ENCODE data around the gene LSP1.
"Not testable (repeated sequence)": the region's sequence is repeated elsewhere in the genome, so short reads cannot be mapped to it uniquely, and the experiment has no call there.

The LSP1 gene

DNA sequence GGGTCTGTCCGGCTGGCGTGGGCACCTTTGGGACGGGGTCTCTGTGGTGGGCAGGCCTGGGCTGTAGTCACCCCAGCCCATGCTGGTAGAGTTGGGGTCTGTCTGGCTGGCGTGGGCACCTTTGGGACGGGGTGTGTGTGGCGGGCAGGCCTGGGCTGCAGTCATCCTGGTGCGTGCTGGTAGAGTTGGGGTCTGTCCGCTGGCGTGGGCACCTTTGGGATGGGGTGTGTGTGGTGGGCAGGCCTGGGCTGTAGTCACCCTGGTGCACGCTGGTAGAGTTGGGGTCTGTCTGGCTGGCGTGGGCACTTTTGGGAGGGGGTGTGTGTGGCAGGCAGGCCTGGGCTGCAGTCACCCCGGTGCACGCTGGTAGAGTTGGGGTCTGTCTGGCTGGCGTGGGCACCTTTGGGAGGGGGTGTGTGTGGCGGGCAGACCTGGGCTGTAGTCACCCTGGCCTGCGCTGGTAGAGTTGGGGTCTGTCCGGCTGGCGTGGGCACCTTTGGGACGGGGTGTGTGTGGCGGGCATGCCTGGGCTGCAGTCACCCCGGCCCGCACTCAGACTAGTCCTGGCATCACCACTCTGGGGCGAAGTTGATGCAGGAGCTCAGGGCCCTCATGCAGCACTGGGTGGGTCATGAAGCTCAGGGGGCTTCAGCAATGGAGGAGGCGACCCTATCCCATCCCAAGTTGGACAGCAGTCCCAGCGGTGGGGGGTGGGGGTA lies 19.5 kb downstream of the LSP1 start:
- H3K4me3 ChIP-seq (ENCODE audit: low read length in 2 of 2): peak overlapping the region in 1 of 2 donors; percentile 57
- H3K36me3 ChIP-seq (ENCODE audit: control insufficient read depth in 2 of 2, insufficient read depth in 2 of 2, low read length in 2 of 2): no peaks in the 10 kb centered on the region
- H3K9me3 ChIP-seq (ENCODE audit: control insufficient read depth in 2 of 2, low read length in 2 of 2): no peaks in the 10 kb centered on the region
- H3K9ac ChIP-seq (ENCODE audit: low read depth in 1 of 2, low read length in 2 of 2): peak overlapping the region in 1 of 2 donors; percentile 56
- H3K27ac ChIP-seq (ENCODE audit: low read depth in 2 of 2, low read length in 2 of 2): peak overlapping the region; percentile 42 to 76
- H3K27me3 ChIP-seq (ENCODE audit: control insufficient read depth in 2 of 2, insufficient read depth in 2 of 2, low read length in 2 of 2): peaks cover 0 to 5% of the 10 kb centered on the region in 2 donors
- H3K4me1 ChIP-seq (ENCODE audit: control insufficient read depth in 2 of 2, insufficient read depth in 2 of 2, low read length in 2 of 2): peaks cover under 1 to 14% of the 10 kb centered on the region in 2 donors

DNA sequence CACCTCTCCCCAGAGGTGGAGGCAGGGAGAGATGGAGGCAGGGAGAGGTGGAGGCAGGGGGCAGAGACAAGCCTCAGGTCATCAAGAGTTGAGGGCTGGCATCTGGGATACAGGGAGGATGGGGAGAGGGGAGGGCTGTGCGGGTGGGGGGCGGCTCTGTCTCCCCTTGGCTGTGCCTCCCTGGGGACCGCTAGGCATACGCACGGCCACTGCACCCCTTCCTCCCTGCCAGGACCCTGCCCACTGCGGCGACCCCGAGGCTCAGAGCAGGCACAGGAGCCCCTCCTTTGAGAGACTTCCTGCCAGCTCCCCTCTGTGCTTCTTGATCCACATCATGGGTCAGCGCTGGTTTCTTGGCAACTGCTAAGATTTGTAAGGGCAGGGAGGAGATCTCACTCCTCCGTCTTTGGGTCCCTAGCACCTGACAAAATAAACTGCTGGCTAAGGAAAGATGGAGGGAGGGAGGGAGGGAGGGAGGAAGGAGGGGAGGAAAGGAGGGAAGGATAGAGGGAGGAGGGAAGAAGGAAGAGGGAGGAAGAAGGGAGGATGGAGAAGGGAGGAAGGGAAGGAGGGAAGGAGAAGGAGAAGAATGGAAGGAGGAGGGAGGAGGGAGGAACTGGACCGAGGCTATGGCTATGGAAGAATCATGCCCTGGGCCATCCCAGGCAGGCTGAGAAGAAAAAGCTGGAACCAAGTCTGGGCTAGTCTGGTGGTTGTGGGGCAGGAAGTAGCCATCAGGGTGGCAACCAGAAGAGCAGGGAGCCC lies 20.3 kb downstream of the LSP1 start:
- Histone ChIP-seq H3K27me3 (ENCODE audit: control insufficient read depth in 2 of 2, insufficient read depth in 2 of 2, low read length in 2 of 2) (peaks cover 0 to 5% of the 10 kb centered on the region in 2 donors), H3K4me3 (ENCODE audit: low read length in 2 of 2) (peak overlapping the region in 1 of 2 donors; percentile 57), H3K36me3 (ENCODE audit: control insufficient read depth in 2 of 2, insufficient read depth in 2 of 2, low read length in 2 of 2) (no peaks in the 10 kb centered on the region), H3K9ac (ENCODE audit: low read depth in 1 of 2, low read length in 2 of 2) (no peak overlapping the region), H3K9me3 (ENCODE audit: control insufficient read depth in 2 of 2, low read length in 2 of 2) (no peaks in the 10 kb centered on the region), H3K4me1 (ENCODE audit: control insufficient read depth in 2 of 2, insufficient read depth in 2 of 2, low read length in 2 of 2) (peaks cover 6 to 15% of the 10 kb centered on the region in 2 donors), H3K27ac (ENCODE audit: low read depth in 2 of 2, low read length in 2 of 2) (peak overlapping the region; percentile 47 to 76)

DNA sequence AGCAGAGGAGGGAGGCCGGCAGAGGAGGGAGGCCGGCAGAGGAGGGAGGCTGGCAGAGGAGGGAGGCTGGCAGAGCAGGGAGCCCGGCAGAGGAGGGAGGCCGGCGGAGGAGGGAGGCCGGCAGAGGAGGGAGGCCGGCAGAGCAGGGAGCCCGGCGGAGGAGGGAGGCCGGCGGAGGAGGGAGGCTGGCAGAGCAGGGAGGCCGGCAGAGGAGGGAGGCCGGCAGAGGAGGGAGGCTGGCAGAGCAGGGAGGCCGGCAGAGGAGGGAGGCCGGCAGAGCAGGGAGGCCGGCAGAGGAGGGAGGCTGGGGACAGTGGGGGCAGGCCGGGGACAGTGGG lies 20.9 kb downstream of the LSP1 start:
- Histone ChIP-seq H3K27ac (ENCODE audit: low read depth in 2 of 2, low read length in 2 of 2) (peak overlapping the region; percentile 47 to 56), H3K4me1 (ENCODE audit: control insufficient read depth in 2 of 2, insufficient read depth in 2 of 2, low read length in 2 of 2) (peaks cover 6 to 14% of the 10 kb centered on the region in 2 donors)
- H3K36me3 ChIP-seq (ENCODE audit: control insufficient read depth in 2 of 2, insufficient read depth in 2 of 2, low read length in 2 of 2); H3K4me3 ChIP-seq (ENCODE audit: low read length in 2 of 2); H3K27me3 ChIP-seq (ENCODE audit: control insufficient read depth in 2 of 2, insufficient read depth in 2 of 2, low read length in 2 of 2); H3K9ac ChIP-seq (ENCODE audit: low read depth in 1 of 2, low read length in 2 of 2); H3K9me3 ChIP-seq (ENCODE audit: control insufficient read depth in 2 of 2, low read length in 2 of 2): not testable (repeated sequence)

DNA sequence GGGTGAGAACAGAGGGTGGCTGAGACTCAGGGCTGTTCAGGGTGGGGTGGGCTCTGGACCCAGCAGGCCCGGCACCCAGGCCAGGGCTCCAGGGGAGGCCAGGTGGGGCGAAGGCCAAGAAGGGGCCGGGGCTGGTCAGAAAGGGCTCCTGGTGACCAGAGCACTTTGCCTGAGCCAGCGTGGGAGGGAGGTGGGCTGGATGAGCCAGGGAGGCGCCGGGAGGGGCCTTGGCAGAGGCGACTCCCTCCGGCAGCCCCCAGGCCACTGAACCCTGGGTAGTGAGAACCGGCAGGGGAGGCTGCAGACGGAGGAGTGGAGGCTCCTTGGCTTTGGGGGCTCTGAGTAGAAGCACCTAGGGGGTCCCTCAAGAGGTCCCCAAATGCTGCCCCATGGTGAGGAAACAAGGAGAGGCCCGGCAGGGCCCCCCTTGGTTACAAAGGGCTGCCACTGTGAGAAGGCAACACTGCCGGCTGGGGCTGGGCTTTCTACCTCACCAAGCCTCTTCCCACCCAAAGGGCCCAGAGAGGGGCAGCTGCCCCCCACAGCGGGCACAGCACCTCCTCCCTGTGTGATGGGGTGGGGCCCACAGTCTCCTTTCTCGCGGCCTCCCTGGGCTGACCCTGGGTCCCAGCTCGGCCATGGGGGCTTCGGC lies 21.7 kb downstream of the LSP1 start:
- H3K4me3 ChIP-seq (ENCODE audit: low read length in 2 of 2); H3K36me3 ChIP-seq (ENCODE audit: control insufficient read depth in 2 of 2, insufficient read depth in 2 of 2, low read length in 2 of 2); H3K9me3 ChIP-seq (ENCODE audit: control insufficient read depth in 2 of 2, low read length in 2 of 2); H3K27me3 ChIP-seq (ENCODE audit: control insufficient read depth in 2 of 2, insufficient read depth in 2 of 2, low read length in 2 of 2): not testable (repeated sequence)
- Histone ChIP-seq H3K27ac (ENCODE audit: low read depth in 2 of 2, low read length in 2 of 2) (peak overlapping the region; percentile 58 to 63), H3K4me1 (ENCODE audit: control insufficient read depth in 2 of 2, insufficient read depth in 2 of 2, low read length in 2 of 2) (peaks cover 6 to 14% of the 10 kb centered on the region in 2 donors), H3K9ac (ENCODE audit: low read depth in 1 of 2, low read length in 2 of 2) (peak overlapping the region in 1 of 2 donors; percentile 33)

DNA sequence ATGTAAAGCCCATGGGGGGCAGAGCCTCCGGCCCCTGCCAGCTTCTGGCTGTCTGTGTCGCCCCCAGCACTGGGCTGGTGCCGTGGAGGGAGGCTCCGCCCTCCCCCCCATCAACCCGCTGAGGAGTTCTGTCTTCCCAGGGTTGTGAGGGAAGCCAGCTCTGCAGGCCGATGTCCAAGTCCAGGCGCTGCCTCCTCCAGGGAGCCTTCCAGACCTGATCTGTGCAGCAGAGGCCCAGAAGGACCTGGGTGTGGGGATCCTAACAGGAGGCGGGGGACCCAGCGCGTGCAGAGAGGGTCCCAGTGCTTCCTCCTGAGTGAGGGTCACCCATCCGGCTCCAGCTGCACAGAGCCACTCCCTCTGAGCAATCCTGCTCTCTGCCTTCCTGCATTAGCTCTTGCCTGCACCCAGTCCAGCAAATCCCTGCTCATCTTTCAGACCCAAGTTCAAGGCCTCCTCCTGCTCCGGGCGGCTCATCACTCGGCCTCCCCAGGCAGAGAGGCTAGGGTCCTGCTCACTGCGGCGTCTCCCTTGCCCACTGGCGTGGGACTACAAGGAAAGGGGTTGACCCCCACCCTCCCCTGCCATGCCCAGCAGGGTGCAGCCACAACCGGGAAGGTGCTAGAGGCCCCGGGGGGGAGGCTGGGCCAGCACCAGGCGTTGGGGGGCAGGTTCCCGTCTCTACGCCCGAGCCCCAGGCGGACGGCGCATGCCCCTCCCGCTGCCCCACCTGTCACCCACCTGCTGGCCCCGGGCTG lies 22.4 kb downstream of the LSP1 start:
- Histone ChIP-seq H3K9me3 (ENCODE audit: control insufficient read depth in 2 of 2, low read length in 2 of 2) (no peaks in the 10 kb centered on the region), H3K36me3 (ENCODE audit: control insufficient read depth in 2 of 2, insufficient read depth in 2 of 2, low read length in 2 of 2) (no peaks in the 10 kb centered on the region), H3K4me1 (ENCODE audit: control insufficient read depth in 2 of 2, insufficient read depth in 2 of 2, low read length in 2 of 2) (peaks cover 6 to 12% of the 10 kb centered on the region in 2 donors), H3K27me3 (ENCODE audit: control insufficient read depth in 2 of 2, insufficient read depth in 2 of 2, low read length in 2 of 2) (peaks cover 0 to 3% of the 10 kb centered on the region in 2 donors), H3K4me3 (ENCODE audit: low read length in 2 of 2) (no peak overlapping the region), H3K9ac (ENCODE audit: low read depth in 1 of 2, low read length in 2 of 2) (no peak overlapping the region), H3K27ac (ENCODE audit: low read depth in 2 of 2, low read length in 2 of 2) (peak overlapping the region; percentile 58 to 63)

DNA sequence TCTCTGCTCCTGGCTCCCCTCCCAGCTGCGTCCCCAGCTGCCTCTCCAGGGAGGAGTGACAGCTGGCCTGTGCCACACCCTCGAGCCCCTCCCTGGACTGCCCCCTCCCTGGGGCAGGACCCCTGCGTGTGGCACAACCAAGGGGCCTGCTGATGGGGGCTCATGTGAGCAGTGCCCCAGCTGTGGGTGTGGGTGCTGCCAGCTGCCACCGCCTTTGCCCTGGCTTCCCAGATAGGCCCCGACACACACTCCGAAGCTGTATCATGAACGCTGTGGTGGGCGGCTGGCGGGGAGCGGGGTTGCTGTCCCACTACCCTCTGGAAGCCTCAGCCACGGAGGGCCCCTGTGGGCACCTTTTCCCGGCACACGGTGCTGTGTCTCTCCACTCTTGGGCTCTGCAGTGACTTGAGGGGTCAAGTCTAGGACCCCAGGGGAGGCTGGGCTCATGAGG lies 23.0 kb downstream of the LSP1 start:
- not testable (repeated sequence) for H3K4me1 ChIP-seq (ENCODE audit: control insufficient read depth in 2 of 2, insufficient read depth in 2 of 2, low read length in 2 of 2); H3K27me3 ChIP-seq (ENCODE audit: control insufficient read depth in 2 of 2, insufficient read depth in 2 of 2, low read length in 2 of 2); H3K9me3 ChIP-seq (ENCODE audit: control insufficient read depth in 2 of 2, low read length in 2 of 2); H3K4me3 ChIP-seq (ENCODE audit: low read length in 2 of 2); H3K36me3 ChIP-seq (ENCODE audit: control insufficient read depth in 2 of 2, insufficient read depth in 2 of 2, low read length in 2 of 2)
- Histone ChIP-seq H3K9ac (ENCODE audit: low read depth in 1 of 2, low read length in 2 of 2) (peak overlapping the region in 1 of 2 donors; percentile 42), H3K27ac (ENCODE audit: low read depth in 2 of 2, low read length in 2 of 2) (peak overlapping the region; percentile 62 to 68)

DNA sequence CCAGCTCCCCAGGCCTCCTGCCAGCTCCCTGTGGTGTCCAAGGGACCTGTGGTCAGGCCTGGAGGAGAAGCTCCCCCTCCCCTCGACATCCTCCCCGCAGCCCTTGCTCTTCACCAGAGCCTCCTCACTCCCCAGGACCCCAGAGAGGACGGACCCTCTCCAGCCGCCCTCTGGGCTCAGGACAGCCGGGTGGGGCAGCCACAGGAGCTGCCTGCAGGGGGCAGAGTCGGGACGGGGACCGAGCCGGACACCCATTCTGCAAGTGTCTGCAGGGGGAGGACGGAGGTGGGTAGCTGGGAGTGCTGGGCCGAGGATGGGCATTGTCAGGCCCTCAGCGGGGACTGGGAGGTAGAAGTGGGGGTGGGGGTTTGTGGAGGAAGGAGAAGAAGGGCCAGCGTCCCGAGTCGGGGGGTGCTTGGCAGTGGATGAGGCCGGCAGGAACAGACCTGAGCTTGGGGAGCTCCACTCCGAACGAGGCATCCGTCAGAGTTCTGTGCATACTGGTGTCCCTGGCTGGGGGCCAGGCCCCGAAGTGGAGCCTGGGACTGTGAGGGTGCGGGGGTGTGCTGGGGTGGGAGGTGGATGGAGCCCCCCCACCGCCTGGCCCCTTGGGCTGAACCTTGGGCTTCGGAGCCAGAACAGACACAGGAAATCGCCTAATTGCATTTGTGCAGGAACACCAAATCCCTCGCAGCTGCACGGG lies 23.6 kb downstream of the LSP1 start:
- Histone ChIP-seq H3K27ac (ENCODE audit: low read depth in 2 of 2, low read length in 2 of 2) (peak overlapping the region; percentile 62 to 68), H3K36me3 (ENCODE audit: control insufficient read depth in 2 of 2, insufficient read depth in 2 of 2, low read length in 2 of 2) (no peaks in the 10 kb centered on the region), H3K4me1 (ENCODE audit: control insufficient read depth in 2 of 2, insufficient read depth in 2 of 2, low read length in 2 of 2) (peaks cover 6% of the 10 kb centered on the region in 2 donors), H3K9ac (ENCODE audit: low read depth in 1 of 2, low read length in 2 of 2) (peak overlapping the region in 1 of 2 donors; percentile 24), H3K9me3 (ENCODE audit: control insufficient read depth in 2 of 2, low read length in 2 of 2) (no peaks in the 10 kb centered on the region), H3K27me3 (ENCODE audit: control insufficient read depth in 2 of 2, insufficient read depth in 2 of 2, low read length in 2 of 2) (no peaks in the 10 kb centered on the region), H3K4me3 (ENCODE audit: low read length in 2 of 2) (no peak overlapping the region)

DNA sequence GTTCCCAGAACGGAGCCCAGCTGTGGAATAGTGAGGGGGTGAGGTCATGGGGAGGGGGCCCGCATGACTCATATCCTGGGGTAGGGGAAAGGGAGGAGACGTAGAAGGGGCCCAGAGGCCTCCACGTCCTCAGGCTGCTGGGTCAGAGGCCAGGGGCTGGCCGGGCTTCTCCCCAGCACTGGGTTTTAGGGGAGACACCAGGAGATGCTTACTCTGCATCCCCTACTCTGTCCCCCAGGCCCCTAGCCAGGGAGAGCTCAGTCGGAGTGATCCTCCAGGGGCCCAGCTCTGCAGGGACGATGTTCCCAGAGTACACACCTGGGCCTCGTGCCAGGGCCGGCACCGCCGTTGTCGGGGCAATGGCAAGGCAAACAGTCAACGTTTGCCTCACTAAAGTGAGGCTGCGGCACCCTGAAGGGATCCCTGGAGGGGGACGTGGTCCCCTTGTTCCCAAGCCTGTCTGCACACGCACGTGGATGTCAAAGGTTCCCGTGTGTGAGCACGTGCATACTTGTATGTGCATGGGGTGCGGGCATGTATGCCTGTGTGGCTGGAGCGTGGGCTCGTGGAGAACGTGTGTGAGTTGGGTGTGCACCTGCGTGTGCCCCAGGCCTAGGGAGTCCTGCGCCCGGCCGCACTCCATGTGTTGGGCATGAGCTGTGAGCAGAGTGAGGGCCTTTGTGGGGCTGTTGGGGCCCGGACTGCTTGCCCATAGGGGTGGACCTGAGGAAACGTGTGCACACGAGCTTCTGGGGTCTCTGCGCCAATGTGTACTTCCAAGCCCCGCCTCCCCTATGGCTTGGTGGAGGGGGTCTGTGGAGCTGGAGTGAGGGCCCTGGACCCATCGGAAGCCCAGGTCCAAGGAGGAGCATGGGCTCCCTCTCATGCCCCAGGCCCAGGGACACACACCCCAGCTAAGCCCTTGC lies 24.6 kb downstream of the LSP1 start:
- Histone ChIP-seq H3K36me3 (ENCODE audit: control insufficient read depth in 2 of 2, insufficient read depth in 2 of 2, low read length in 2 of 2) (no peaks in the 10 kb centered on the region), H3K9me3 (ENCODE audit: control insufficient read depth in 2 of 2, low read length in 2 of 2) (no peaks in the 10 kb centered on the region), H3K4me3 (ENCODE audit: low read length in 2 of 2) (no peak overlapping the region), H3K4me1 (ENCODE audit: control insufficient read depth in 2 of 2, insufficient read depth in 2 of 2, low read length in 2 of 2) (peaks cover 6 to 10% of the 10 kb centered on the region in 2 donors), H3K27ac (ENCODE audit: low read depth in 2 of 2, low read length in 2 of 2) (peak overlapping the region; percentile 67 to 68), H3K27me3 (ENCODE audit: control insufficient read depth in 2 of 2, insufficient read depth in 2 of 2, low read length in 2 of 2) (no peaks in the 10 kb centered on the region), H3K9ac (ENCODE audit: low read depth in 1 of 2, low read length in 2 of 2) (no peak overlapping the region)

All from mucosa of rectum (tissue), 2 donors.